NK-92 (cell line): ENCODE data around the gene AQP7.
"Not testable (repeated sequence)": the region's sequence is repeated elsewhere in the genome, so short reads cannot be mapped to it uniquely, and the experiment has no call there.

Source experiments
- DNase-seq: peaks from one replicate; lab custom pipeline; 2025; ENCODE audit not compliant: unreplicated experiment; lab: John Stamatoyannopoulos, UW

Gene AQP7

DNA sequence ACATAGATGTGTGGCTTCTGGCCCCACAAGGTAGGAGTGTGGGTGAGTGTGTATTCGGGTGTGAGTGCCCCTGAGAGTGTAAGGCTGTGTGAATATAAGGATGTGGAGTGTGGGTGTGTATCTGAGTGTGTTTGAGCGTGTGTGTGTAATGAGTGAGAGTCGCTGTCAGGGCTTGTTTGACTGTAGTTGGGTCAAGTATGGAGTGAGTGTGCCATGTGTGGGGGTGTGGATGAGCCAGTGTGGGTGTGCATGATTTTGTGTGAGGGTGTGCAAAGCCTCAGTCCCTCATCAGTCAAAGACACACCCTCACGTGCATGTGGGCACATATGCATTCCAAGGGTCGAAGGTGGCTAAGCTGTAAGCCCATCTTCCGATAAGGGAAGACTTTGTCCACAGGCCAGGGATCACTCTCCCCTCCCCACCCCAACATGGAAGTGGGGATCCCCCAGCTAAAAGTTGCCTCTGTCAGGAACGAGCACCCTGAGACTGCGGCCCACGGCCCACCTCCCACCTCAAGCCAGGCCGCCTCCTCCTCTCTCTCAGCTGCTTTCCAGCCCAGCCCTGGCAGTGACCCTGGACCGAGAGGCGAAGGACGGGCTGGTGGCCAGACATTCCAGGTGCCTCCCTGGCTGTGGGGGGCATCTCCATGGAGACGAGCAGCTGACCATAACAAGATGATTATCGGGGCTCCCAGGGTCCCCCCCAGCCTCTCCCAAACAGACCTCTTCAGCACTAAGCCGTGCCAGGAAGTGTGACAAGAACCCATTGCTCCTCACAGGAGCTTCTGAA, 32.1 kb upstream of the AQP7 start:
- DNase-seq: no peak

DNA sequence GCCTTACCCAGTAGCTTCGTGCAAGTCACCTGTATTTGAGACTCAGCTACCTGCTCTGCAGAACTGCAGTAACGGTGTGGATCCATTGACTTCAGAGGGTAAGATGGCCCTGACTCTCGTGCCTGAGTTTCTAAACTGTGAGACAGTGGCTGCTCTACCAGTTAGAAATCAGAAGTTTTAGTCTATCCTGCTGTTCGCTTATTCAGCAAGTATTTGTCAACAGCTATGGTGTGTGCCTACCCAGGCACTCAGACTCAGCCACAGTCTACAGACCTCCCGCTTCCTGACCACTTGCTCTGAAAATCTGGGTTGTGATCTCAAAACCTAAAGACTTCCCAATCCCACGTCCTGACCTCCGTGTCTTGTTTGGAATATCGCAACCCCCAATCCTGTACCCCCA, 31.5 kb upstream of the AQP7 start:
- DNase-seq: no peak

DNA sequence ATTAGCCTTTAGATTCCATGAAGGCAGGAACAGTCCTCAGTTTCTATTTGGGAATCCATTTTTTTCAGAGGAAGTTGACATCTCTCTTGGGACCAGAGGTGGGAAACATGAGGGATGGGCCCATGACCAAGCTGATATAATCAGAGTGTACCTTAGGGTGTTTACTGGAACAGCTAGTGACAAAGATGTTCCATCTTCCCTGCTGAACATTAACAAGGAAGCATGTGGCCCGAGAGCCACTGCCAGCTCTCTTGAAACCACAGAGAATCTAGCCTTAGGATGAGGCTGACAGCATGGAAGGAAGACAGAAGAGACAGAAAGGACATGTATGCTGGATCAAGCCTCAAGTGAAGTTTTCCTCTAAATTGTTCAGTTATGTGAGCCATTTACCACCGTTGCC, 29.1 kb upstream of the AQP7 start:
- DNase-seq: no peak

DNA sequence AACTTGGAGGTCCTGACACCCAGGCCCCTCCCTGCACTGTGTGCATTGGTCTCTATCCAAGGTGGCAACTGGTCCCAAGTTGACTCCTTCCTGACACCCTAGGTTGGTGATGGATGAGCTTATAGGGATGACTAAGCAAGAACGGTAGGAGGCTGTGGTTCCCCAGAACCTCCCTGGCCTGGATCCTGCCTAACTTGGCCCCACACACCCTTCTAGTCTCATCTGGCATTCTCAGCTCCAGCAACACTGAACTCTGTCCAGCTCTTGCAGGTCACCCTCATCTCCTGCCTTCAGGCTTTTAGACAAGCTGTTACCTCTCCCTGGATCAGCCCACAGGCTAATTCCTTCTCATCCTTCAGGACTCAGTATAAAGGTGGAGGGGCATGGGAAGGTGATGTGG, 28.6 kb upstream of the AQP7 start:
- no peak for DNase-seq

GRCh38 chr9:33429256-33429985, 27.1 kb upstream of the AQP7 start:
- DNase-seq: no peak

GRCh38 chr9:33426843-33427293, 24.5 kb upstream of the AQP7 start:
- no peak for DNase-seq

GRCh38 chr9:33425128-33425533, 22.8 kb upstream of the AQP7 start:
- DNase-seq: no peak

GRCh38 chr9:33424492-33424891, 22.1 kb upstream of the AQP7 start:
- not testable (repeated sequence) for DNase-seq

DNA sequence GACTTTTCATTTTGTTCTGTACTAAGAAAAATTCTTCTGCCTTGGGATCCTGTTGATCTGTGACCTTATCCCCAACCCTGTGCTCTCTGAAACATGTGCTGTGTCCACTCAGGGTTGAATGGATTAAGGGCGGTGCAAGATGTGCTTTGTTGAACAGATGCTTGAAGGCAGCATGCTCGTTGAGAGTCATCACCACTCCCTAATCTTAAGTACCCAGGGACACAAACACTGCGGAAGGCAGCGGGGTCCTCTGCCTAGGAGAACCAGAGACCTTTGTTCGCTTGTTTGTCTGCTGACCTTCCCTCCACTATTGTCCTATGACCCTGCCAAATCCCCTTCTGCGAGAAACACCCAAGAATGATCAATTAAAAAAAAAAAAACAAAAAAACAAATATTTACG, 21.7 kb upstream of the AQP7 start:
- DNase-seq: not testable (repeated sequence)

GRCh38 chr9:33419708-33420303, 17.4 kb upstream of the AQP7 start:
- no peak for DNase-seq

DNA sequence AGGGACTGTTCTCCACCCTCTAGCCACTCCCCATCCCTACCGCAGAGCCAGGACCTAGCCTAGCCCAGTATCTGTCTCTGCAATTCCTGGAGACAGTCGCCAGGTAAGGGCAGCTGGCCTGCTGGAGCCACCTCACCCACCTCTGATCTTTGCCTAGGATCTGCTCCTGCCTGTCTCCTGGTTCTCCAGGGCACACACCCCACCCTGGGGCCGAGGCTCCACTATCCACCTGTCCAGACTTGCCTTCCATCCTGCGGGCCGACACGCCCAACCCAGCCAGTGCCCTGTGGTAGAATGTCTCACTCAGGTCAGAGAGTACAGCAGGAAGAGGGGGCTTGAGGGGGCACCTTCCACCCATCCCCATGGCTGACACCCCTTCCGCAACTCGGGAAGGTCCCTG, 15.7 kb upstream of the AQP7 start:
- no peak for DNase-seq

DNA sequence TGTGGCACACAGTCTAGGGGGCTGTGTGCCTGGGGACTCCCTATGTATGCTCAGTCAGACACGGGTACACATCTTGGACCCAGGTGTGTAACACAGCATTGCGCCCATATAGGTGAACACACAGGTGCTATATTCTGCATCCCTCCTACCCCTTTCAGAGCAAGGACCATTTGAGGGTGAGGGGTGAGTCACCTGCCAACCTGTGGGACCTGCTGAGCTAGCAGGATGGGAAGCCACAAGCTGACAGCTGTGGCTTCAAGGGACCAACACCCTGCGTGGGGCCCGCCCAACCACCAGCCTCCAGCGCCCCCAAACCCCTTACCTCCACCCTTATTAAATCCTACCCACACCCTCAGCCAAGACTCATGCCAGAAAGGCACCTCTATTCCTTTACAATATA, 14.6 kb upstream of the AQP7 start:
- no peak for DNase-seq

GRCh38 chr9:33415501-33416038, 13.2 kb upstream of the AQP7 start:
- no peak for DNase-seq

- DNase-seq: no peak
These were observed 12.6 kb upstream of the AQP7 start for GRCh38 chr9:33414889-33415500.

- no peak for DNase-seq
These were observed 11.9 kb upstream of the AQP7 start for GRCh38 chr9:33414268-33414667.

DNA sequence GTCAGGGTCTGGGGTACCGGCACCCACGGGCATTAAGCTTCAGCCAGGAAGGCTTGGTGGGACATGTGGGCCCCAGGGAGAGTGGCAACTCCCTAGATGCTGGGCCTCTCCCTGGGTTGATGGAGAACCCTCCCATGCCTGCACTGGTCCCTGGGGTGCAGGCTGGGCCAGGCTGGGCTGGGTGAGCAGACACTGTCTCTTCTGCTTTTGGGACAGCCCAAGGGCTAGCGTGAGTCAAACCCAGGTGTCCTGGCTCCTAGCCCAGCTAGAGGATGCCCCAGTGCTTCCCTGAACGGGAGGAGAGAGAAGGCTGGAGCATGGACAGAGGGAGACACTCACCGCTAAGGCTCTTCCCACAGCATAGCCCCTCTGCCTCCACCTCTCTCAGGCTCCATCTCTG, 5.7 kb upstream of the AQP7 start:
- no peak for DNase-seq

DNA sequence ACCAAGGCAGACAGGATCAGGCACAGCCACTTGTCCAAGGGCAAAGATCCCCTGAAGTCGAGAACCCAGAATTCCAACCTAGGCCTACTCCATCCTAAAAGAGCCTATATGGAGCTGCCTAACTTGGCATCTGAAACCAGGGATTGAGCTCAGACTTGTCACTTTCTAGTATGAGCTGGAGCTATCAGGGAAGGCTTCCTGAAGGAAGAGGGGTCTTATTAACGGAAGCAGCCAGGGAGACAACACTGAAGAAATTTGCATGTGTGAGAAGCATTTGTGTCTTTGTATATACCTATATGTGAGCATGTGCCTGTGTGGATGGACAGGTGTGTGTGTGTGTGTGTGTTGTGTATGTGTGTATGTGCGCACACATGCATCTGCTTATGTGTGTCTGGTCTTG, 4.7 kb upstream of the AQP7 start:
- DNase-seq: no peak

DNA sequence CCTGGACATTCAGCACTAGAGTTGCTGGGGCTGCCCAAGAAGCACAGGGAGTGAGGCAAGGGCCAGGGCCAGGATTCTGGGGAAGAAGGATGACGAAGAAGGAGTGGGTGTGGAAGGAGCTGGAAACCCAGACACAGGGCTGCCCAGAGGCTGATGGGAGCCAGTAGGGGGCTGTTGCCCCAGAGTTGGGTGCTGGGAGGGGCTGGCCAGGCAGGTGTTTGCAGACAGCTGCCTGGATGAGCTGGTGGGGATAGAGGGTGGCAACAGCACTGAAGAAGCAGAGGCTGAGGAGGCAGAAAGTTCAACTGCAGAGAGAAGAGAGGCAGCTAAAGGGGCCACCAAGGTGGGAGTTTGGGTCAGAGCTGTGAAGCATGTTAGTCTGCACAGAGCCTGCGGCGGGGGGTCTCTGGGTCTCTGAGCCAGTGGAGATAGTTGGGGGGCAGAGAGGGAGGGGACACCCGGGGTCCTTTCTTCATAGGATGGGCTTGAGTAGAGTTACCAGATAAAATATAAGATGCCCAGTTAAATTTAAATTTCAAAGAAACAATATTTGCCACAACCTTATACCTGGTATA, 2.5 kb upstream of the AQP7 start:
- DNase-seq: no peak

GRCh38 chr9:33403941-33404787, 1.8 kb upstream of the AQP7 start:
- DNase-seq: no peak

- DNase-seq: not testable (repeated sequence)
These were observed 559 bp downstream of the AQP7 start for GRCh38 chr9:33401809-33402208.
